ENCODE measurements around the gene DXO. TPM values are rescaled to one million over a fixed set of nuclear protein-coding genes. Genes with fewer than 3 reads are reported as not detected.

DXO gene
- total and polyA plus RNA-seq, 2 of the 4 experiments (the other 2 are of a cell fraction) = 9.3 to 21.4 TPM

DNA sequence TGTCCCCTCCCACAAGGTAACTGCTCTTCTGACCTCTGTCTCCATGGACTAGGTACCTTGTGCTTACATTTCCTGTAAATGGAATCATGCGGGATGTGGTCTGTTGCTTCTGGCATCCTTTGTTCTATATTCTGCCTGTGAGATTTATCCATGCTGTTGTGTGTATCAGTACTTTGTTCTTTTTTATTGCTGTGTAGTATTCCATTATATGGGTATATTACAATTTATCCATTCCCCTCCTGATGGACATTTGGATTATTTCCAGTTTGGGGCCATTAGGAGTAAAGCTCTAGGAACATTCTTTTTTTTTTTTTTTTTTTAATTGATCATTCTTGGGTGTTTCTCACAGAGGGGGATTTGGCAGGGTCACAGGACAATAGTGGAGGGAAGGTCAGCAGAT, 41.0 kb downstream of the DXO start:
- CTCF ChIA-PET = no interaction called here
- dilution Hi-C loops (cut with HindIII; ENCODE audit: low sequenced_read_pairs, unreplicated experiment) = no loop called here
- H4K91ac ChIP-seq (ENCODE audit: insufficient read depth, low read depth, low read length) = no peak overlapping the region
- H2BK15ac ChIP-seq (ENCODE audit: low read depth, low read length) = no peak overlapping the region
- intact Hi-C loops (cut with micrococcal nuclease) = no loop called here
- DNase-seq (no peak), ATAC-seq (ENCODE audit: low read depth) (no peak)
- no peak overlapping the region for H3K9ac ChIP-seq (ENCODE audit: low read depth, low read length)
- H3K14ac ChIP-seq (replicated peaks; ENCODE audit: low read depth, low read length) = no peak overlapping the region
- H4K20me1 ChIP-seq (ENCODE audit: insufficient read depth, low read length) = no peaks in the 10 kb centered on the region
- H3K4me1 ChIP-seq (ENCODE audit: control insufficient read depth, insufficient read depth, low read length) = peaks cover 1% of the 10 kb centered on the region; the same call in 1 of the 2 replicates
- no peak overlapping the region for H2AK5ac ChIP-seq (ENCODE audit: low read depth, low read length)
- no peak overlapping the region for H2BK5ac ChIP-seq (ENCODE audit: low read depth, low read length, poor library complexity, severe bottlenecking)
- no peak overlapping the region for H3K4me2 ChIP-seq (ENCODE audit: low read depth, low read length)
- POLR2A ChIA-PET (ENCODE audit: unreplicated experiment) = no interaction called here
- no peak overlapping the region for H3K4me3 ChIP-seq (ENCODE audit: insufficient read depth, low read depth, low read length)
- H3K4ac ChIP-seq (ENCODE audit: low read depth, low read length) = no peak overlapping the region
- no peak overlapping the region for H4K8ac ChIP-seq (ENCODE audit: low read depth in 2 of 2, low read length in 2 of 2)
- in situ Hi-C loops (cut with MboI; ENCODE audit: low sequenced_read_pairs) = no loop called here
- WGBS, 2 experiments (ENCODE audit: extremely low coverage in 2 of 2, insufficient read length in 1 of 2) = no CpG with 5 or more reads among the region's 1 CpG
- H3K9me3 ChIP-seq (ENCODE audit: control insufficient read depth, insufficient read depth, low read length) = no peaks in the 10 kb centered on the region
- no peak overlapping the region for H3K27ac ChIP-seq (ENCODE audit: insufficient read depth, low read length)
- H2BK20ac ChIP-seq (ENCODE audit: low read depth, low read length) = no peak overlapping the region
- no peak overlapping the region for H4K5ac ChIP-seq (ENCODE audit: low read depth, low read length)
- H3K18ac ChIP-seq (ENCODE audit: low read depth, low read length) = no peak overlapping the region
- BruUV-seq (replicated peaks) = no TSS peak
- TF ChIP-seq, protein P1, sequence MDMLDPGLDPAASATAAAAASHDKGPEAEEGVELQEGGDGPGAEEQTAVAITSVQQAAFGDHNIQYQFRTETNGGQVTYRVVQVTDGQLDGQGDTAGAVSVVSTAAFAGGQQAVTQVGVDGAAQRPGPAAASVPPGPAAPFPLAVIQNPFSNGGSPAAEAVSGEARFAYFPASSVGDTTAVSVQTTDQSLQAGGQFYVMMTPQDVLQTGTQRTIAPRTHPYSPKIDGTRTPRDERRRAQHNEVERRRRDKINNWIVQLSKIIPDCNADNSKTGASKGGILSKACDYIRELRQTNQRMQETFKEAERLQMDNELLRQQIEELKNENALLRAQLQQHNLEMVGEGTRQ (IDR thresholded peaks at IDR 0.05; ENCODE audit: low read depth, low read length) = no peak
- no peak for TF ChIP-seq CHD1 (IDR thresholded peaks at IDR 0.05; ENCODE audit: low read depth, low read length)
- no peak for TF ChIP-seq SMC3 (IDR thresholded peaks at IDR 0.05; ENCODE audit: low read depth, low read length)
- TF ChIP-seq ELK1 (IDR thresholded peaks at IDR 0.05; ENCODE audit: borderline replicate concordance, low read depth, low read length) = no peak
- no peak for TF ChIP-seq POLR2A (IDR thresholded peaks at IDR 0.05; ENCODE audit: low read depth, low read length)
- no peak for TF ChIP-seq RFX5 (IDR thresholded peaks at IDR 0.05; ENCODE audit: low read depth, low read length)
- no peak for TF ChIP-seq MXI1 (IDR thresholded peaks at IDR 0.05; ENCODE audit: borderline replicate concordance, low read depth, low read length)
- no peak for TF ChIP-seq CEBPB (IDR thresholded peaks at IDR 0.05; ENCODE audit: low read depth, low read length)
- TF ChIP-seq MAZ (IDR thresholded peaks at IDR 0.05; ENCODE audit: borderline replicate concordance, low read depth, low read length) = no peak
- TF ChIP-seq BHLHE40 (IDR thresholded peaks at IDR 0.05; ENCODE audit: low read depth, low read length) = no peak
- TF ChIP-seq MAFK (IDR thresholded peaks at IDR 0.05; ENCODE audit: low read depth, low read length) = no peak
- TF ChIP-seq FOS (IDR thresholded peaks at IDR 0.05; ENCODE audit: low read depth, low read length) = no peak
- no peak overlapping the region for H2AK9ac ChIP-seq (replicated peaks; ENCODE audit: low read depth, low read length, poor library complexity)
- H2AFZ ChIP-seq (replicated peaks; ENCODE audit: low read length, poor library complexity) = no peak overlapping the region
- 0 out of 2 replicates have a peak, but pooled peaks cover 3% of the 10 kb centered on the region for H3K9me1 ChIP-seq (ENCODE audit: insufficient read depth, low read length)
- no peak overlapping the region for H2BK120ac ChIP-seq (ENCODE audit: low read depth, low read length)
- no peak overlapping the region for H3K23ac ChIP-seq (ENCODE audit: low read depth, low read length)
- H3K27me3 ChIP-seq (ENCODE audit: control insufficient read depth, insufficient read depth, low read length) = peaks cover 8% of the 10 kb centered on the region
- no peak overlapping the region for H3K56ac ChIP-seq (ENCODE audit: extremely low read depth, insufficient read depth, low read length)
- no peaks in the 10 kb centered on the region for H3K36me3 ChIP-seq (ENCODE audit: control insufficient read depth, insufficient read depth, low read length)
- H3K79me1 ChIP-seq (ENCODE audit: low read depth in 1 of 2, low read length in 2 of 2) = no peaks in the 10 kb centered on the region
